GM19351 (cell line): ENCODE measurements around the gene CDHR5.
A peak's percentile ranks its signal among the peaks of the same experiment; 100 is the strongest.

Experiments used
- ATAC-seq: cut with Tn5 transposase; IDR thresholded peaks from one replicate; pipeline ENCODE4 v1.9.1; 2021; ENCODE audit warnings: mild to moderate bottlenecking, moderate library complexity; ENCODE audit not compliant: unreplicated experiment

CDHR5 gene

DNA sequence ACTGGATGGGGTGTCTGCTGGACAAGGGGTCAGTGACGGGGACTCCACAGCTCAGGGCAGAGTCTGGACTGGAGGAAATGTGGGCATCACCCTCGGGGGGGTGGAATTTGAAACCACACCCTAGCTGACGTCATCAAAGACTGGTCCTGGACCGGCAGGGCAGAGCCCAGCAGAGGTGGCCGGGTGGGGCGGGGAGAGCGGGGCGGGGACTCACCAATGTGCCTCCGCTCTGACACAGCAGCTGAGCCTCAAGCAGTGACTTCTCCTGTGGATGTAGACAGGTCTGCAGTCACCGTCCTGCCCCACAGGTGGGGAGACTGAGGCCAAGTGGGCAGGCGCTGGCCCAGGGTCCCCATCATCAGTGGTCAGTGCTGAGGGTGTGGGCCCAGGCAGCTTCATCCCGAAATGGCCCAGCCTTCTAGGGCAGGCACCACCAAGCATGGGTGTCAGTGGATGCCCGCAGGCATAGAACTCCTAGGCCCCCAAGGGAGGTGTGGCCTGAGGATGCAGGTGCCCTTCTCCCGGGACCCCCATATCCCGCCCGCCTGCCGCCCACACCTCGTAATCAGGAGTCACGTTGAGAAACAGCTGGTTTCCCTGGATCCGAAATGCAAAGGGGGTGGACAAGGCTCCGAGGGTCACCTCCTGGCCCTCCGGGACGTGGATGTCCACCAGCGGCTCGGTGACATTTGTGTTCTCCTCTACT lies 603 bp downstream of the CDHR5 start:
- ATAC-seq = no peak

DNA sequence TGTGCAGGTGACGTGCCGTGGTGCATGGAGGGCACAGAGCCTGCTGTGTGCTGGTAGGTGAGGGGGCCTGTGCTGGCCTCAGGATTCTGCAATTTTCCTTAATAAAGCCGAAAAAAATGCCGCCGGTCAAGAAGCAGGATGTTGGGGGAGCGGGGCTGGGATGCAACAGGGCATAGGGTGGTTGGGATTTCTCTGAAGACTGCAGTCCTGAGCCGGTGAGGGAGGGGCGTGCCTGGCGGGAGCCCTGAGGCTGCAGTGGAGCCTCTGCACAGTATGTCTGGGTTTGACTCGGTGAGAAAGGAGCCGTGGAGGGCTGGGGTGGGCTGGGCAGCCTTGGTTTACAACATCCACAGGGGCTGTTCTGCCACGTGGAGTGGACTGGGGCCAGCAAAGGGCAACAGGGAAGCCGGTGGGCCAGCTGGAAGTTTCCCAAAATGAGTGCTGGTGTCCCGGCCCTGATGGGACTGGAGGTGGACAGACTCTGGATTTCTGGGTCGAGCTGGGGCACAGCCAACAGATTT lies 1.3 kb downstream of the CDHR5 start:
- no peak for ATAC-seq

DNA sequence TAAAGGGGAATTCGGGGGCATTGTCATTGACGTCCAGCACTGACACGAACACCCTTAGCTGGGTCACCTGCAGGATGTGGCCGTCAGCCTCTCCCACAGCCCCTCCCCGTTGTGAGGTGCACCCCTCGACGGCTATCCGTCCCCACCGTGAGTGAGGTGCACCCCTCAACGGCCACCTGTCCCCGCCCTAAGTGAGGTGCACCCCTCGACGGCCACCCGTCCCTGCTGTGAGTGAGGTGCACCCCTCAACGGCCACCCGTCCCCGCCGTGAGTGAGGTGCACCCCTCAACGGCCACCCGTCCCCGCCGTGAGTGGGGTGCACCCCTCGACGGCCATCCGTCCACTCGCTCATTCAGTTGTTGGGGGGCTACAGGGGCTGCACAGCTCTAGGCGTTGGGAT lies 2.9 kb downstream of the CDHR5 start:
- ATAC-seq = no peak

- no peak for ATAC-seq
Measured at GRCh38 chr11:620935-621814, 3.6 kb downstream of the CDHR5 start.

- ATAC-seq = no peak
Measured at GRCh38 chr11:620201-620600, 4.6 kb downstream of the CDHR5 start.

GRCh38 chr11:619628-620050 lies 5.1 kb downstream of the CDHR5 start:
- ATAC-seq = no peak

DNA sequence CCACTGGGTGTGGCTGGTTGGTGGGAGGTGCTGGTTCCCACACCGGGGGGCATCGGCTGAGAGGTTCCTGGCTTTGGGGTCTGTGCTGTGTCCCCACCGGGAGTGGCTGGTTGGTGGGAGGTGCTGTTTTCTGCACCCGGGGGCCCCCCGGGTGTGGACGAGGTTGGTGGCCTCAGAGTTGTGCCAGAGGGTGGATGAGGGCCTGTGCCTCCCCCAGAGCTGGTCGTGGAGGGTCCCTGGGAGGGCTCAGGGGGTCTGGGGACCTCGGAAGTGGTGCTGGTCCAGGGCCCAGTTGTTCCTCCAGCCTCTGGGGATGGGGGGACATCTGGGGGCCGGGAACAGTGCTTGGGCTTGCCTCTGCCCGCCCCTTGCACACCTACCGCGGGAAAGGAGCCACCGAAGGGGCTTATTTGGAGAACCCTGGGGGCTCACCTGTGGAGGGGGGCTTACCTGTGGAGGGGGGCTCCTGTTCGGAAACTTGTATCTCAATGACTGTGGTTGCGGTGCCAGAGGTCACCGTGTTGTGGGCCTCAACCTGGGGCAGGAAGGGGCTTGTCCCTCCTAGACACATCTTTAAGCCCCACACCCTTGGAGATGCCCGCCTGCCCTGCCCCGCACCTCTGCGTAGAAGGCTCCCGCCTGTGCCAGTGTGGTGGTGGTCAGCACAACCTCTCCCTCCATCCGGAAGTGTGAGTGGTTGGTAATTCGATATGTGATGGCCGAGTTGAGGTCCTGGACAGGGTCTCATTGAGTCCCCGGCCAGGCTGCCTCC lies 5.7 kb downstream of the CDHR5 start:
- ATAC-seq = no peak

DNA sequence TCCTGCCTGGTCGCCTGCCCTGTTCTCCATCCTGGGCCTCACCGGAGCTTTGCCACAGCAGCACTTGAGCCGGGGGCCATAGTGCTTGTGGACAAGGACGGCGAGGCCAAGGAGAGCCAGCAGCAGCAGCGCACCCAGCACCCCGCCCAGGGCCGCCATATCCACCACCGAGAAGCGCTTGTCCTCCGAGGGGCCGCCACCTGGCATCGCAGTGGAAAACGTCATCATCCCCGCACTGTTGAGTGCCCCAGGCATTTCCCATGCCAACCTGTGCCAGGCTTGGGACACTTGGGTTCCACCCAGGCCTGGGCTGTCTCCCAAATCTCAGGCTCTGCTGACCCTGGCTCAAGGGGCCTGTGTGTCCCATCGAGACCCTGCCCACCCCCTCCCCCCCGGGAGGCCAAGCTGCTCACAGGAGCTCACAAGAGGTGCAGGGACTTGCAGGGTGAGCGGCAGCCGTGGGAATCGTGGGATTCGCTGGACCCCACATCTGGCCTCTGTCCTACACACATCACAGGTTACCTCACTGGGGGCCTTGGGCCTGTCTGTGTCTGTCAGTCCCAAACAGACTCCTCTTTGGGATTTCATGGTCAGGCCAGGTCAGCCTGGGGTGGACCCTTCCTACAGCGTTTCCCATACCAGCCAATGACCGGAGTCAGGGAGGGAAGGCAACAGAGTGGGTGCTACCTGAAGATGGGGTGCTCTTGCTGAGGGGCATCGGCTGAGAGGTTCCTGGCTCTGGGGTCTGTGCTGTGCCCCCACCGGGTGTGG lies 6.7 kb downstream of the CDHR5 start:
- no peak for ATAC-seq

DNA sequence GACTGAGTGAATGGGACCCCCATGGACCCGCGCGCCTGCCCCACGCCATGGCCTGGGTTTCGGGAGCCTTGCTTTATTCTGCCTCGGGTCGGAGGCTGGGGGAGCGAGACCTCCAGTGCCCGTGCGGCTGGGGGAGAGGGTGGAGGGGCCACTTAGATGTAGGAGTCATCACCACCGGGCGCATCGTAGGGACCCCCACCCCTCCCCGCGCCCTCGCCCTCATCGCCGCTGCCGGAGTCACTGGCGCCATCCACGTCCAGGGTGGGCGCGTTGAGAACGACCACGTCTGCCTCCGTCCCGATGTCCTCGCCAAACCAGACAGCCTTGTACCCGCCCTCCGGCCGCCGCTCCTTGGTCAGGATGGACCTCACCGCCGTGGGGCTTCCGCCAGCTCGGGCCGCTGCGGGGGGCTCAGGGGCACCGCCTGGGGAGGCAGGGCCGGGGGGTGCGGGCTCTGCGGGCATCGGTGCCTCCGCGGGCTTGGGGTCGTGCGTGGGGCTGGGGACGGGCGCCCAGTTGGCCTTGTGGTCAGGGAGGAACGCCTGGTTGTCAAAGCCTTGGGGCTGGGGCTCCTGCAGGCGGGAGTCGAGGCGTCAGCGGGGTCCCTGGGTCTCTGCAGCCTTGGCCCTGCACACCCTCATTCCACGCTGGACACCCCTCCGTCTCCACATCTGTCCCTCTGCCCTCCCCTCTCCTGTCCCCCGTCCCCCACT lies 7.4 kb downstream of the CDHR5 start:
- no peak for ATAC-seq

- ATAC-seq = no peak
Measured at GRCh38 chr11:616320-617198, 8.2 kb downstream of the CDHR5 start.

- peak; percentile 82 for ATAC-seq
Measured at GRCh38 chr11:615504-616319, 9.0 kb downstream of the CDHR5 start, which contains the start of gene IRF7. Gene IRF7, minus strand, starts transcription at chr11:615950. Its CDS starts 586 bp downstream, at chr11:615364.

DNA sequence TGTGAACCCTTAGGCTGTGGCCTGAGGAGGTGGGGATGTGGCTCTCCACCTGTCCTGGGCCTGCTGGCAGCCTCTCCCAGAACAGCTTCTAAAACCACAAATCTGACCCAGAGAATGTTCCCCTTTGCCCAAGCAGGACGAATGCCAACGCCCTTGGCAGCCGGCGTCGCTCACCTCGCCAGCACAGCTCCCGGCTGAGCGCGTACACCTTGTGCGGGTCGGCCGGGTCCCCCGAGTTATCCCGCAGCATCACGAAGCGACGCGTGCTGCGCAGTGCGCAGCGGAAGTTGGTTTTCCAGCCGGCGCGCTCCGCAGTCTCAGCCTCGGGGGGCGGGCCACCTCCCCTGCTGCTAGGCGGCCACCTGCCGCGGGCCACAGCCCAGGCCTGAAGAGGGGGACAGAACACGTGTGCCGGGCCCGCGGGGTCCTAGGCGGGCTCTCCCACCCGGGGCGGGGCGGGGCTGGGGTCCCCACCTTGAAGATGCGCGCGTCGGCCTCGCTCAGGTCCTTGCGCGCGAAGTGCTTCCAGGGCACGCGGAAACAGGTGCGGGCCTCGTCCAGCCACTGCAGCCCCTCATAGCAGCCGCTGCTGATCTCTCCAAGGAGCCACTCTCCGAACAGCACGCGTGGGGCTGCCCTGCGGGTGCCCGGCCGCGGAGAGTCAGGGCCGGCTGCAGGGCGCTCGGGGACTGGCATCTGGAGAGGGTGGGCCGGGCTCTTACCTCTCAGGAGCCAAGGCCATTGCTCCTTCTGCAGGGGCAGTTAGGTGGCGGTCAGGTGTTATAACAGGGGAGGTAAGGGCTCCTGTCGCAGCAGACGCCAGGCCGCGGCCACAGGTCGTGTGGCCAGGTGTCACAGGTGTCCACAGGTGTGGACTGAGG lies 9.9 kb downstream of the CDHR5 start:
- ATAC-seq = no peak

DNA sequence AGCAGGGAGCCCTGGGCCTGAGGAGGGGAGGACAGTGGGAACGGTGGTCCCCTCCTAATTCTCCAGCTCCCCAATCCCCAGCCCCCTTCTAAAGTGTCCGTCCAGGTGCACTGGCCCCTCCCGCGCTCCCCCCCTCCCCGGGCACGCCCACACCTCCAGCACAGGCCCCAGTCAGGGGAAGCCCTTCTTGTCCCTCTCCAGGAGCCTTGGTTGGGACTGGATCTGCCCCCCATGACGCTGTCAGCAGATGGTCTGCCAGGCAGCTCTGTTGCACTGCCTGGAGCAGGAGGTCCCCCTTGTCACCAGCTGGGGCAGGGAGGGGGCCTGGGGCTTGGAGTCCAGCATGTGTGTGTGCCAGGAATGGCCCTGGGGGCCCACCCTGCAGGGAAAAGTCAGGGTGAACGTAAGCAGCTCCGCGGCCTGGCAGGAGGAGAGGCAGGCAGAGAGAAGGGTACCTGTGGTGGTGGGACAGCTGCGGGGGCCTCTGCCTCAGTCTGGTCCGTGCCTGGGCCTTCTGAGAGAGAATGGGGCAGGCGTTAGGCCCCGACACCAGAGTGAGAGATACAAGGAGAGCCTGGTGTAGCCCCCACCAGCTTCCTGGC lies 10.6 kb downstream of the CDHR5 start:
- ATAC-seq = no peak

GRCh38 chr11:613369-613968 lies 11.3 kb downstream of the CDHR5 start:
- no peak for ATAC-seq

DNA sequence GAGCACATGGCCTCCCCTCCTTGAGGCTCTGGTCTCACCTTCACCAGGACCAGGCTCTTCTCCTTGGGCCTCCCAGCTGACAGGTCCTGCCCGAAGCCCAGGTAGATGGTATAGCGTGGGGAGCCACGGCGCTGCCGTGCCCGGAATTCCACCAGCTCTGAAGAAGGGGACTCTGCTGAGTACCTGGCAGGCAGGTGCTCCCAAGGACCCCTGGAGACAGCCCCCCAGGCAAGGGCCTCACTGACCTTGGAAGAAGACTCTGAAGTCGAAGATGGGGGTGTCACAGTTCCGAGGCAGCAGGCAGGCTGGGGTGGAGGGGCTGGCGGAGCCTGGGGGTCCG lies 11.8 kb downstream of the CDHR5 start:
- ATAC-seq = no peak
